ENCODE results near the gene TUBA8.
"Not testable (repeated sequence)": the region's sequence is repeated elsewhere in the genome, so short reads cannot be mapped to it uniquely, and the experiment has no call there.

GRCh38 chr22:18063715-18064114 is 46.9 kb upstream of the TUBA8 start:
- not testable (repeated sequence) for TF ChIP-seq CTCF, POLR2A (IDR thresholded peaks at IDR 0.05)

Data from breast epithelium (tissue), 3 donors.